Medulla oblongata (tissue), 1 donor: ENCODE measurements around the gene DUSP7.
A peak's percentile ranks its signal among the peaks of the same experiment; 100 is the strongest.

Experiments
- DNase-seq: peaks from one replicate; pipeline ENCODE4 v3.0.0-alpha.2; 2015; ENCODE audit errors: extremely low spot score

The DUSP7 gene

GRCh38 chr3:52067526-52067925 lies 11.2 kb upstream of the DUSP7 start:
- DNase-seq: no peak

DNA sequence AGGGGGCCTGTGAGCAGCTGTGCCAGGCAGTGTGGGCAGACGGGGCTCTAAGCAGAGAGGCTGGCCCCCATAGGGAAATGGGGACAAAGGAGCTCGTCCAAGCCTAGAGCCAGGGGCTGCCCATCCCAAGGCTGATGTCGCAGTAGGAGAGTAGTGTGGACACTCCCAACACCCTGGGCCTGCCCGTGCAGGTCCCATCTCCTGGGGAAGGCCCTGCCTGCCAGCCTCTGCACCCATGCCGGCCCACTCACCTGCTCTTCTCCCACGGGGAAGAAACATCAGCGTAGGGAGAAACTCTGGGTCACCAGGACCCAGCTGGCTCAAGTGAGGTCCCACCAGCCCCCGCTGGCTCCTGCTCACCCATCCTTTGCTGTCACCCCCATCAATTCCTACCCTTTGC lies 10.7 kb upstream of the DUSP7 start:
- no peak for DNase-seq

DNA sequence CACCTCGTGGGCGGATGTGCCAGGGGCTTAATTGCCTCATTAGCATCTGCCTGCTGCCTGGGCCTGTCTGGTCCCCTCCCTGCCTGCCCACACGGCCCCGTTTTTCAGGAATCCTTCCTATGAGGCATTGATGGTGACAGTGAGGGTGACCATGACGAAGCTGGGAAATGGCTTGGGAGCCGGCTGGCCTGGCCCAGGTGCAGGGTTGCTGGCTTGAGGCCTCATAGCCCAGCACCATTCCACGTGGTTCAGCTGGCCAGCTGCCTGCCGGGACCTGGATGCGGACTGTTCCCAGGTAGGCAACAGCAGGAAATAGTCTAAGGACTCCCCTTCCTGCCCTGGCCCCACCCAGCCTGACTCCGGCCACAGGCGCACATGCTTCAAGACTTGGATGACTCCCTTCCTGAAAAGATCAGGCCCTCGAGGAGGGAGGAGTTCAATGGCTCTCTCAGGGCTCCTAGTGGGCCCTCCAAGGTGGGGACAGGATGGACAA lies 8.9 kb upstream of the DUSP7 start:
- DNase-seq: no peak

GRCh38 chr3:52064561-52064960 lies 8.2 kb upstream of the DUSP7 start:
- DNase-seq: no peak

- DNase-seq: no peak
Measured at GRCh38 chr3:52063026-52063723, 6.8 kb upstream of the DUSP7 start.

- DNase-seq: no peak
Measured at GRCh38 chr3:52062505-52062904, 6.1 kb upstream of the DUSP7 start.

DNA sequence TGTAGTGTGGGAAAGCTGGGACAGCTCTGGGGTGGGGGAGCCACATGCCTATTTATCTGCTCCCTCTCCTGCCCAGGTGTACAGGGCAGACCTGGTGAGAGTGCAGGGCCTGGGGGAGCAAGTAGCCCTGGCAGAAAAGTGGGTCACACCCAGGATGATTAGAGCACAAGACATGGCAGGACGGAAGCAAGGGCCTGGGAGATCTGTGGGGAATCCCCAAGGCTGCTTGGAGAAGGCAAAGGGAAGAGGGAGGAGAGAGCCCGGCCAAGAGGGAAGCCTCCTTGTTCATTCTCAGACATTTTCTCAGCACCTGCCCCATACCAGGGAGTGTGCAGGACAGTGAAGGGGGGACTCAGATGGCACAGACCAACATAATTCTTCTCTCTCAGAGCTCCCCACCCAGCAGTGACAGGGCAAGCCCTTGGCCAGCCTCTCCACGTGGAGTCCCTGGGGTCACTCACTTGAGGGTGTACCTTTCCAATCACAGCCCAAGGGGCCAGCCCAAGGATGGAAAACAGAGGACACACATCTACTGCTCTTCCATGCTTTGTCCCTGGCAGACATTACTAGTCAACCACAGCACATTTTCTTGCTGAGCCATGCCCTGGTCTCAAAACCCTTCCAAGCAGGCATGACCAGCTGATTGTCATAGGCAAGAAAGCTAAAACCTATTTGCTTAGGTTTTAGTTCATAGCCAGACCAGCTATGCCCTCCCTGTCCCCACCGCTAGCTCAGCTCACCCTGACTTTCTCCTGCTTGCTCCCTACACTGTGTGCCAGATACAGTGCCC lies 4.9 kb upstream of the DUSP7 start:
- DNase-seq: no peak

GRCh38 chr3:52059781-52060180 lies 3.4 kb upstream of the DUSP7 start:
- no peak for DNase-seq

GRCh38 chr3:52057812-52058495 lies 1.6 kb upstream of the DUSP7 start:
- no peak for DNase-seq

DNA sequence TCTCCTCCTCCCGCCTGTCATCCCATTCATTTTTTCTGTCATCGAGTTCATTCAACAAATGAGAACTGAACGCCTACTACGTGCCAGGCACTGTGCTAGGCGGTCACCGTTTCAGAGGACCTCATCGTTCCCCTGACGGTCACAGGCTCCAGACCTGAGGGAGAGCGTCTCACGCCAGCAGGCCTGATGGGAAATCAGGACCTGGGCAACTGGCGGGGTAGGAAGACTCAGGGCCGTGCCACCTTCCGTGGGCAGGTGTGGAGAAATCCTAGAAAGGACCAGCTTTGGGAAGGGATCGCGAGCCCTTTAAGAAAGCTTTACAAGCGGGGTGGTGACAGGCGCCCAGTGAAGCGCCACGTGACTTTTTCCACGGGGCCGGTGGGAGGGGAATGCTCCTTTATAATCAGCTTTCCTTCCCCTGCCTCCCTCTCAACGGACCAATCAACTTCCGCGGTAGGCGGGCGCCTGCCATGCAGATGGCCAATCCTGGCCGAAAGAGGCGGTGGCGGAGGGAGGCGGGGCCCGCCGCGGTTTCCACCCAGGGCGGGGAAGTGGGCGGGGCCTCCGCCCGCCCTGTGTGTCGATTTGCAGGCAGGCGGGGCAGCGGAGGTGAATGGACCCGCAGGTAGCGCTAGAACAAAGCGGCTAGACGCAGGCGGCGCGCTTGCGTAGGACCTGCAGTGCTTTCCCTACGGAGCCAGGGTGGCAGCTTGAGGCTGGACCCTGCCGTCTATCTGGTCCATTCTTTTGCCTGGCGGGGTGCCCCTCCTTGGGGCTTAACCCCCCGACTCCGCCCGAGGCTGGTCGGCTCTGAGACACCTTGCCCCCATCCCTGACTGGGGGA lies 819 bp upstream of the DUSP7 start:
- DNase-seq: peak; percentile 100

- DNase-seq: no peak
Measured at GRCh38 chr3:52055537-52056351, 627 bp downstream of the DUSP7 start.

DNA sequence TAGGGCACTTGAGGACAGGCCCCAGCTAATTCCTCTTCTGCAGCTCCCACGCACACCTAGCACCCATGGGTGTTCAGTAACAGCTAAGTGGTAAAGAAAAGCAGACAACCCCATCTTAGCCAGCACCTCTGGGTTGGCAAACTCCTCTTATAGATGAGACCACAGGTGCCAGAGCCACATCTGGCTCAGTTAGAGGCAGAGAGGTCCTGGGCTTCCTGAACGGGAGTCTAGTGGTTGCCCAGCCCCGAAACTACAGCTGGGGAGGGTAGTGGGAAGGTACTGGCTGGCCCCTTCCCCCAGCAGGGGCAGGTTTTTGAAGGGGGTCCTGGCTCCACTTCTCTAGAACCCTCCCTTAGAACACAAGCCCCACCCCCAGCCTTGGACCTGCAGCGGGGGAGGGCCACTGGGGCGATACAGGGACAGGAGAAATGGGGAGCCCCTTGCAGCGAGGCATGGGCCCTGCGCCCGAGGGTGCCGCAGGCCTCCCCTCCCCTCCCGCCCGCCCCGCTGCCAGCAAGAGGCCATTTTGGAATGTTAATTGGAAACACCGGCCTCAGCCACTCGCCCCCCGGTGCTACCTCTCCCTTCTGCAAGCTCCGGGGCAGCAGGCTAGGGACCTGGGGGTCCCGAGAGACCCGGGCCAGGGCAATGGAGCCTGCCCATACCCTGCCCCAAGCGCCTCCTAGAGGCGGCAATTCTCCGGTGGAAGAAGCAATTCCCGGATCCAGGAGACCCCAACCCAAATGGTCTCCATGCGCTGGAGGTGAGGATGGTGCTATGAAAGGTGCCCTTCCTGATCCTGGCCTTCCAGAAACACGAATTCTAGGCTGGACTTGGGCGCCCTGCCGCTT lies 1.5 kb downstream of the DUSP7 start:
- no peak for DNase-seq

DNA sequence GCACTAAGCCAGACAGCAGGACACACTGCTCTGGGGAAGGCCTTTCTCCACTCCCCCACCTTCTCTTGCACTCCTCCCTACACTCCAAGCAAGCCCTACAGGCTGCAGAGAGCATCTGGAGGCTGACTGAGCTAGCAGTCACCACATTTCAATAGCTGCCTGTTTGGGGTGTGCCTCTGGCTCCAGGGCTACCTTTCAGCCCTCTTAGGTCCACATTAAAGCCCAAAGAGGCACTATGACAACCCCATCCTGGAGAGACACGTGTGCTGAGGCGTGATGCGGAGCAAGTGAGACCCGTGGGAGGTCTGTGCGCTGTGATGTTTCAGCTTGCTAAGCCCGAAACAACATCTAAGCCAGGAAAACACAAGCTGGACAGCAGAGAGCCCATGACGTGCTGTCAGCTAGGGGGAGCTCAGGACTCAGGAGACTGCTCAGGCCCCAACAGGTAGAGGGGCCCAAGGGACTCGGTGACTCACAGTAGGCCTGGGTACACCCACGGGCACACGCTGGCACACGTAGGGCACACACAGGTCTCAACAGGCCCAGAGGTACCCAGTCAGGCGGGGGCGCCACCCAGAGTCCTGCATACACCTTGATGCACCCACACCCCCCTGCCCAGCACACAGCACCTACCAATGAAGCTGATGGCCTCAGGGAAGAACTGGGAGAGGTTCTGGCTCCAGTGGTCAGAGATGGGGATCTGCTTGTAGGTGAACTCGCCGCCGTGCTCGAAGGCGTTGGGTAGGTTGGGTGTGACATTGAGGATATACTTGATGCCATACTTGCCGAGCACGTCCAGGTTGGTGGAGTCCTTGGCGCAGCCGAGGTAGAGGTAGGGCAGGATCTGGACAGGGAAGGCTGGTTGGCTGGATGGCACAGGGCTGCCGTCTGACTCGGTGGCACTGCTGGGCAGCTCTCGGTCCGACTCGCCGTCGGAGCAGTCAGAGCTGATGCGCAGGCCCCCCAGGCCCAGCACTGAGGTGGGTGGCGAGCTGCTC lies 2.8 kb downstream of the DUSP7 start:
- peak; percentile 65 for DNase-seq

- DNase-seq: peak; percentile 92
Measured at GRCh38 chr3:52052831-52053306, 3.5 kb downstream of the DUSP7 start.

DNA sequence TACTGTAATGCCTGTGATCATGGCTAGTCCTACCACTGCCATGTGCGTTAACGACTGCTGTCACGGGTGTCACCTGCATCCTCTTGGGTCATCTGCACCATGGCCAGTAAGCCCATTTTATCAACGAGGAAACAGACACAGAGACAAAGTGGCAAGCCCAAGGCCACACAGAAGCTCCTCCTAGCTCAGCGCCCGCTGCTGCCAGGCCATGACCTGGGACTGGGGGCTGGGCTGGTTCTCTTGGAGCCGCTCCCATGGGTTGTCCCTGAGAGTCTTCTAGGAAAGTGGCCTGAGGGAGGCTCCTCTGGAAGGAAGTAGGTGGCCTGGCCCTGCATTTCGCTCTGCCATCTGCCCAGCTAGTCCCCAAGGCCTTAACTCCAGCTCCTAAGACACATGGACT lies 4.9 kb downstream of the DUSP7 start:
- DNase-seq: no peak

- no peak for DNase-seq
Measured at GRCh38 chr3:52050571-52050970, 5.8 kb downstream of the DUSP7 start.

- DNase-seq: no peak
Measured at GRCh38 chr3:52049503-52049902, 6.9 kb downstream of the DUSP7 start.

DNA sequence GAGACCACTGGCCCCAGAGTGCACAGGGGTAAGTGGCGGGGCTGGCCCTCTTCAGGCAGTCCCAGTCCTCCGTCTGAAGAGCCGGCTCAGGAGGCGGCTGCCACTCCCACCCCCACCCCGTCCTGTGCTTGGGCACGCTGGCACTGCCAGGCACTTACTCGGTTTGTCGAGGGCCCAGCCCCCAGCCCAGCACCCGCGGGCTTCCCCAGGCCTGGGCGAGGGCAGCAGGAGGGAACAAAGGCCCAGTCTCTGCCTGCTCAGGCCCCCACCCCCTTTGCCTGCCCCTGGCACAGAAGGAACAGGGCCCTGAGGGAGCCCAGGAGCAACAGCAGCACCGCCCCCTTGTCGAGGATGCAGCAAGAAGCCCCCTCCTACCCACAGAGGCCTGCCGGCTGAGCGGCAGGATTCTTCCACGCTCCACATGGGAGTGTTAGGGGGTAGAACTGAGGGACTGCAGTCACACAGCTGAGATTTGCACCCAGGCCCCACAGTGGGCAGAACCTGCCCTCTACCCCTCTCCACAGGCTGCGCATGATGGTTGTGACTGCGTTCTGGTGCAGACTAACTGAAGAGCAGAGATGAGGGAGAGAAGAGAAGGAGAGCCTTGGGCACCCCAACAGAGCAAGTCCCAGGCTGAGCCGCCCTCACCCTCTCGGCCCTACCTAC lies 8.9 kb downstream of the DUSP7 start:
- peak; percentile 93 for DNase-seq
